ENCODE measurements around the gene ZNF514.
"Not testable (repeated sequence)": the region's sequence is repeated elsewhere in the genome, so short reads cannot be mapped to it uniquely, and the experiment has no call there.

ZNF514 gene

DNA sequence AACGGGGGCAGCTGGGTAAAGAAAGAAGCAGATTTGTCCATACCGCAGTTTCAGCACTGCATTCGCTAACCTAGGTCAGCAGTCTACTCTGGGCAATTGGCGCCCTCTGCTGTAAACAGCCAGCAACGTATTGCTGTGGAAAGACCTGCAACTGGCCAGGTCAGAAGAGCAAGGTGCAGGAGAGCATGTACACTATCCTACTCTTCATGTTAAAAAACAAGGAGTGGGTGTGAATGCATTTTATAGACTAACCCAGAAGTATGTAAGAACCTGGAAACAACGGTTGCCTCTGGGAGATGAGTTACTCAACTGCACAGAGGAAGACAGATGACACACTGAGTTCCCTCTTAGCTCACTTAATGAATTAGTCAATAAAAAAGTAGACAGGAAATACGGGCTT lies 44.2 kb downstream of the ZNF514 start:
- Histone ChIP-seq H3K36me3 (peaks cover 59 to 91% (median 79%) of the 10 kb centered on the region in 11 experiments), H3K9me3 (replicated peaks in 1 of 11) (no peaks in the 10 kb centered on the region)
- TF ChIP-seq Cebpa-rat (IDR thresholded peaks at IDR 0.05), result no peak

DNA sequence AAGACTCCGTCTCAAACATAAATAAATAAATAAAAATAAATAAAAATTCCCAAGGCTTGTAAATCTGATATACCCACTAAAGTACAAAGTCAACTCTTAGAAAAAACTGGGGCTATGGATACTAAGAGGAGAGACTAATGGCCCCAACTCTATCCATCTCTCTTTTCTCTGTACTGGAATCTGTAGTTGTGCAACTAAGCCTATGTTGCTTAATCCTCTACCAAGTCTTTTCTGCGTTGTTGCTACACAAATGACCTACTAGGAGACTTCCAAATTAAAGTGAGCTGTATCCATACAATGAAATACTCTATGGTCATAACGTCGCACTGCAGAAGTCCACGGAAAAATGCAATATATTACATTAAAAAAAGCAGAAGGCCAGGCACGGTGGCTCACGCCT lies 46.2 kb downstream of the ZNF514 start:
- no peak overlapping the region for H3K27ac ChIP-seq
- no peak for TF ChIP-seq Cebpa-rat (IDR thresholded peaks at IDR 0.05)
- H3K9ac ChIP-seq, result no peak overlapping the region
- H3K4me1 ChIP-seq, result peaks cover 0 to 21% (median 13%) of the 10 kb centered on the region in 10 experiments; a peak in 11 of 20 replicates
- H4K20me1 ChIP-seq, result peaks cover 21 to 85% (median 41%) of the 10 kb centered on the region in 11 experiments
- no peak overlapping the region for H3K4me3 ChIP-seq
- H3K9me3 ChIP-seq (replicated peaks in 1 of 11), result no peaks in the 10 kb centered on the region
- no peak overlapping the region for H3K4me2 ChIP-seq
- H3K36me3 ChIP-seq, result peaks cover 75 to 99% (median 85%) of the 10 kb centered on the region in 11 experiments
- no peaks in the 10 kb centered on the region for H3K27me3 ChIP-seq

More for the DNA sequence above, 44.2 kb downstream of the ZNF514 start:
- Histone ChIP-seq H3K4me3 (no peak overlapping the region), H3K27ac (no peak overlapping the region), H4K20me1 (peaks cover 29 to 90% (median 61%) of the 10 kb centered on the region in 11 experiments), H3K27me3 (no peaks in the 10 kb centered on the region), H3K9ac (peak overlapping the region in 2 of 11 experiments; percentile 1 to 40; a peak in 1 of 22 replicates), H3K4me2 (peak overlapping the region in 4 of 11 experiments; percentile 13 to 59 (median 34); a peak in 6 of 22 replicates), H3K4me1 (peaks cover 14 to 39% (median 27%) of the 10 kb centered on the region in 10 experiments)

DNA sequence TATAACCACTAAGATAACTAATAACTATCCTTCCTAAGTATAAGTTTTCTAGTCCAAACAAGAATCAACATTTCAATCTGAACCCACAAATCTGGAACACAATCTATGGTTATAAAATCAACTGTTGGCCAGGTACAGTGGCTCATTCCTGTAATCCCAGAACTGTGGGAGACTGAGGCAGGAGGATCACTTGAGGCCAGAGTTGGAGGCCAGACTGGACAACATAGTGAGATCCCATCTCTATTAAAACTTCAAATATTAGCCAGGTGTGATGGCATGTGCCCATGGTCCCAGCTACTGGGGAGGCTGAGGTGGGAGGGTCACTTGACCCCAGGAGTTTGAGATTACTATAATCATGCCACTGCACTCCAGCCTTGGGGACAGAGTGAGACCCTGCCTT lies 49.3 kb downstream of the ZNF514 start:
- no peaks in the 10 kb centered on the region for H3K27me3 ChIP-seq
- H3K9ac ChIP-seq, result no peak overlapping the region
- no peak overlapping the region for H3K4me3 ChIP-seq

DNA sequence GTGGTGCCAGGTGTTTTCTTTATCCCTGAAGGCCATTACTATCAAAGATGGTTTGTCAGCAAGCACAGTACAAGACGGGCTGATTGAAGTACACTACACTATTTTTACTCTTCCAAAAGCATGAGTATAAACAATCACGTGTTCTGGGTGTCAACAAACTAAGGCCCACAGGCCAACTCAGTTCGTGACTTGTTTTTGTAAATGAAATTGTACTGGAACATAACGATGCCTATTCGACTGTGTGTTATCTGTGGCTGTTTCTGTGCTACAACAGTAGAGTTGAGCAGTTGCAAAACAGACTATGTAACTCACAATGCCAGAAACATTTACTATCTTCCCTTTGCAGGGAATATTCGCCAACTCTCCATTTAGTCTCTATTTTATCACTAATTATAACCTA lies 50.4 kb downstream of the ZNF514 start:
- H3K9me3 ChIP-seq (replicated peaks in 1 of 11), result no peaks in the 10 kb centered on the region
- H4K20me1 ChIP-seq, result peaks cover 0 to 55% (median 28%) of the 10 kb centered on the region in 11 experiments; a peak in 15 of 22 replicates
- no peak overlapping the region for H3K9ac ChIP-seq
- no peak for TF ChIP-seq Cebpa-rat (IDR thresholded peaks at IDR 0.05)
- H3K4me2 ChIP-seq, result no peak overlapping the region
- H3K4me3 ChIP-seq, result no peak overlapping the region
- no peaks in the 10 kb centered on the region for H3K27me3 ChIP-seq
- H3K27ac ChIP-seq, result no peak overlapping the region
- no peaks in the 10 kb centered on the region for H3K4me1 ChIP-seq
- peaks cover 96 to 100% (median 98%) of the 10 kb centered on the region in 11 experiments for H3K36me3 ChIP-seq

More for the DNA sequence above, 49.3 kb downstream of the ZNF514 start:
- peaks cover 94 to 99% (median 96%) of the 10 kb centered on the region in 11 experiments for H3K36me3 ChIP-seq
- H3K9me3 ChIP-seq (replicated peaks in 1 of 11), result no peaks in the 10 kb centered on the region
- no peak for TF ChIP-seq Cebpa-rat (IDR thresholded peaks at IDR 0.05)
- no peak overlapping the region for H3K27ac ChIP-seq
- H3K4me2 ChIP-seq, result no peak overlapping the region
- peaks cover 0 to 9% (median 6%) of the 10 kb centered on the region in 10 experiments; a peak in 10 of 20 replicates for H3K4me1 ChIP-seq
- H4K20me1 ChIP-seq, result peaks cover 7 to 66% (median 32%) of the 10 kb centered on the region in 11 experiments; a peak in 19 of 22 replicates

DNA sequence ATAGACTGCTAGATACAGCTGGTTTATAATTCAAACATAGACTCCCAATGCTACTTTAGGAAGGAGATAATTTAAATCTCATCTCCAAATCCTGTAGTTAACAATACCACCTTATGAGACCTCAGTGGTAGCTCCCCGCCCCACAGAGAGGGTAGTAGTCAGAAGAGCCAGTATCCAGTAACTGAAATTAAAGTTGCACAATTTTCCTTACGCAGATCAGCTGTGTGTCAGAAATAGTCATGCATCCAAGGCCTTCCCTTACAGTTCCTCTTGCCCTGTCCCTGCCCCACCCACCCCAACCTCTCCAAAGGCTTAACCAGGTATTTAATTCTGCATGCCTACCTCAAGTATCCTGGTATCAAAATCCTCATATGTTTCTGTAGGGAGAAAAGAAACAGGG lies 53.6 kb downstream of the ZNF514 start:
- TF ChIP-seq Cebpa-rat (IDR thresholded peaks at IDR 0.05), result no peak
- H3K4me1 ChIP-seq, result no peaks in the 10 kb centered on the region

DNA sequence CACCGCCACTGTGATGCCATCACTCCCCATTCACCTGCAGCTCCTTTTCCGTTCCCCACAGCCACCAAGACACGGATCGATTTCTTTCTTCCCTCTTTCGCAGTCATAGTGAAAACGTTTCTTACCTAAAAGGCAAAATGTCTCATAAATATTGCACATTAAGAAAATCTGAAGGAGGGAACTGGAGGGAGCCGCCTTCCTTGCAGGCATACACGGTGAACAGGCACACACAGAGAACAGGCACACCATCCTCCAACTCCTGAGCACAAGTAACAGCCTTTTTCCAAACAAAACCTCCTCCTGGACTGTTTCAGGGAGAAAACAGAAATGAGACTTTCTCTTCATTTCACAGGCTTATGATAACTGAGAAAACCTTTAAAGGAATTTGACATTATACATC lies 55.0 kb downstream of the ZNF514 start:
- Histone ChIP-seq H3K27me3 (no peaks in the 10 kb centered on the region), H3K4me3 (no peak overlapping the region), H3K27ac (no peak overlapping the region), H3K4me1 (no peaks in the 10 kb centered on the region), H4K20me1 (peaks cover 0 to 26% (median 10%) of the 10 kb centered on the region in 11 experiments; a peak in 10 of 22 replicates), H3K9me3 (replicated peaks in 1 of 11) (peaks cover 0 to 11% (median 8%) of the 10 kb centered on the region in 11 experiments; a peak in 14 of 22 replicates), H3K36me3 (peaks cover 94 to 100% (median 100%) of the 10 kb centered on the region in 11 experiments), H3K9ac (no peak overlapping the region), H3K4me2 (no peak overlapping the region)
- TF ChIP-seq Cebpa-rat (IDR thresholded peaks at IDR 0.05), result no peak

More for the DNA sequence above, 53.6 kb downstream of the ZNF514 start:
- H3K36me3 ChIP-seq, result peaks cover 94 to 100% (median 100%) of the 10 kb centered on the region in 11 experiments
- no peak overlapping the region for H3K4me3 ChIP-seq
- H4K20me1 ChIP-seq, result peaks cover 0 to 34% (median 19%) of the 10 kb centered on the region in 11 experiments; a peak in 13 of 22 replicates
- no peaks in the 10 kb centered on the region for H3K27me3 ChIP-seq
- H3K4me2 ChIP-seq, result no peak overlapping the region
- H3K27ac ChIP-seq, result no peak overlapping the region
- H3K9ac ChIP-seq, result no peak overlapping the region
- no peaks in the 10 kb centered on the region for H3K9me3 ChIP-seq (replicated peaks in 1 of 11)

DNA sequence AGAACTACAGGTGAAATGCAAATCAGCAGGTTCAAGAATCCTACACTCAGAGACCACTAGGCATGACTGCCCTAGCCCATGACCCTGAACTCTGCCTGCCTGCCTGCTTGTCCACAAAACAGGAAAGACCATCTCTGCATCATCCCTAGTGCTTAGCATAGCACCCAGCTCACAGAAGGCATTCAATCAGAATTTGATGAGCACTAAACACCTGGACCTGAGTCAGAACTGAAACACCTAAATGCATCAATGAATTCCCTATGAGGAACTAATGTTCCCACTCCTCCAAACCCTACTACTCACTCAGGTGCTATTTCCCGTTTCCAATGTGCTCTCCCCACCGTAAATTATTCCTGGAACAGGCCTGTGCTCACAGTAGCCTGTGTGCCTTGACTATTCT lies 59.7 kb downstream of the ZNF514 start:
- Histone ChIP-seq H3K4me2 (no peak overlapping the region), H3K9ac (no peak overlapping the region), H4K20me1 (peaks cover 0 to 29% (median 7%) of the 10 kb centered on the region in 11 experiments; a peak in 9 of 22 replicates), H3K4me1 (no peaks in the 10 kb centered on the region), H3K4me3 (no peak overlapping the region), H3K36me3 (peaks cover 75 to 100% (median 83%) of the 10 kb centered on the region in 11 experiments), H3K27ac (no peak overlapping the region), H3K9me3 (replicated peaks in 1 of 11) (peaks cover 16 to 34% (median 29%) of the 10 kb centered on the region in 11 experiments), H3K27me3 (no peaks in the 10 kb centered on the region)
- no peak for TF ChIP-seq Cebpa-rat (IDR thresholded peaks at IDR 0.05)

DNA sequence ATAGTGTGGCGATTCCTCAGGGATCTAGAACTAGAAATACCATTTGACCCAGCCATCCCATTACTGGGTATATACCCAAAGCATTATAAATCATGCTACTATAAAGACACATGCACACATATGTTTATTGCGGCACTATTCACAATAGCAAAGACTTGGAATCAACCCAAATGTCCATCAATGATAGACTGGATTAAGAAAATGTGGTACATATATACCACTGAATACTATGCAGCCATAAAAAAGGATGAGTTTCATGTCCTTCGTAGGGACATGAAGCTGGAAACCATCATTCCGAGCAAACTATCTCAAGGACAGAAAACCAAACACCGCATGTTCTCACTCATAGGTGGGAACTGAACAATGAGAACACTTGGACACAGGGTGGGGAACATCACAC lies 61.4 kb downstream of the ZNF514 start:
- H3K36me3 ChIP-seq, result peaks cover 65 to 100% (median 83%) of the 10 kb centered on the region in 11 experiments
- not testable (repeated sequence) for H3K4me2 ChIP-seq, H3K9ac ChIP-seq, H3K4me3 ChIP-seq, H3K27ac ChIP-seq, H3K27me3 ChIP-seq, H3K4me1 ChIP-seq
- H4K20me1 ChIP-seq, result peaks cover 0 to 45% (median 7%) of the 10 kb centered on the region in 11 experiments; a peak in 10 of 22 replicates
- peaks cover 16 to 34% (median 29%) of the 10 kb centered on the region in 11 experiments for H3K9me3 ChIP-seq (replicated peaks in 1 of 11)
